DOHH2 (cell line): ENCODE measurements around the gene TBC1D22A.

ENCODE experiments used
- H3F3A ChIP-seq: fragments of 200-600 bp; sonication (generic), shearing (Covaris generic); 2 replicates; pipeline ENCODE4 v1.6.0; 2016; ENCODE audit warnings: antibody characterized with exemption, mild to moderate bottlenecking; ENCODE audit not compliant: control insufficient read depth, insufficient read depth
- H3K27ac ChIP-seq: fragments of 200-600 bp; sonication (generic); 2 replicates; pipeline ENCODE4 v1.5.1; 2014; ENCODE audit warnings: low read depth, mild to moderate bottlenecking, low read length, moderate library complexity
- H3K27me3 ChIP-seq: fragments of 200-600 bp; sonication (generic); 2 replicates; pipeline ENCODE4 v1.6.1; 2014; ENCODE audit warnings: mild to moderate bottlenecking, low read length, mixed read lengths; ENCODE audit not compliant: control insufficient read depth
- H3K36me3 ChIP-seq: fragments of 200-600 bp; sonication (generic); 2 replicates; pipeline ENCODE4 v1.6.1; 2014; ENCODE audit warnings: mild to moderate bottlenecking, low read length, moderate library complexity, mixed read lengths; ENCODE audit not compliant: control insufficient read depth
- H3K4me1 ChIP-seq: fragments of 200-600 bp; sonication (generic); 2 replicates; pipeline ENCODE4 v1.6.1; 2014; ENCODE audit warnings: mild to moderate bottlenecking, low read length, mixed read lengths; ENCODE audit not compliant: control insufficient read depth
- H3K4me2 ChIP-seq: fragments of 200-600 bp; sonication (generic); 2 replicates; pipeline ENCODE4 v1.6.0; 2014; ENCODE audit warnings: mild to moderate bottlenecking, low read length, moderate library complexity
- H3K4me3 ChIP-seq: fragments of 200-600 bp; sonication (generic); 2 replicates; pipeline ENCODE4 v1.5.1; 2014; ENCODE audit warnings: mild to moderate bottlenecking, low read length, mixed read lengths
- H3K79me2 ChIP-seq: fragments of 200-600 bp; sonication (generic); 2 replicates; pipeline ENCODE4 v1.6.1; 2014; ENCODE audit warnings: mild to moderate bottlenecking, low read length, mixed read lengths; ENCODE audit not compliant: control insufficient read depth
- H3K9me2 ChIP-seq: fragments of 200-600 bp; sonication (generic); replicated peaks from 2 replicates; pipeline ENCODE4 v1.6.1; 2014; ENCODE audit warnings: mild to moderate bottlenecking, low read length, mixed read lengths; ENCODE audit not compliant: control insufficient read depth
- H3K9me3 ChIP-seq: fragments of 200-600 bp; sonication (generic); 2 replicates; pipeline ENCODE4 v1.6.1; 2014; ENCODE audit warnings: antibody characterized with exemption, low read length, mixed read lengths; ENCODE audit not compliant: control insufficient read depth, insufficient read depth
- H4K20me1 ChIP-seq: fragments of 200-600 bp; sonication (generic); 2 replicates; pipeline ENCODE4 v1.6.0; 2014; ENCODE audit warnings: low read depth, mild to moderate bottlenecking, antibody characterized with exemption, low read length, moderate library complexity; ENCODE audit not compliant: control insufficient read depth, insufficient read depth
- EZH2phosphoT487 ChIP-seq: fragments of 200-600 bp; sonication (generic); IDR thresholded peaks from 2 replicates; pipeline ENCODE4 v1.6.1; 2017; ENCODE audit warnings: borderline replicate concordance, mild to moderate bottlenecking, antibody characterized with exemption, low read length, moderate library complexity, mixed read lengths
- TF ChIP-seq, protein P1 (sequence below): fragments of 200-600 bp; sonication (generic); IDR thresholded peaks from one replicate; pipeline ENCODE4 v1.5.1; 2014; ENCODE audit warnings: antibody characterized with exemption, mild to moderate bottlenecking, low read depth, low read length; ENCODE audit not compliant: poor library complexity, severe bottlenecking

Gene TBC1D22A

DNA sequence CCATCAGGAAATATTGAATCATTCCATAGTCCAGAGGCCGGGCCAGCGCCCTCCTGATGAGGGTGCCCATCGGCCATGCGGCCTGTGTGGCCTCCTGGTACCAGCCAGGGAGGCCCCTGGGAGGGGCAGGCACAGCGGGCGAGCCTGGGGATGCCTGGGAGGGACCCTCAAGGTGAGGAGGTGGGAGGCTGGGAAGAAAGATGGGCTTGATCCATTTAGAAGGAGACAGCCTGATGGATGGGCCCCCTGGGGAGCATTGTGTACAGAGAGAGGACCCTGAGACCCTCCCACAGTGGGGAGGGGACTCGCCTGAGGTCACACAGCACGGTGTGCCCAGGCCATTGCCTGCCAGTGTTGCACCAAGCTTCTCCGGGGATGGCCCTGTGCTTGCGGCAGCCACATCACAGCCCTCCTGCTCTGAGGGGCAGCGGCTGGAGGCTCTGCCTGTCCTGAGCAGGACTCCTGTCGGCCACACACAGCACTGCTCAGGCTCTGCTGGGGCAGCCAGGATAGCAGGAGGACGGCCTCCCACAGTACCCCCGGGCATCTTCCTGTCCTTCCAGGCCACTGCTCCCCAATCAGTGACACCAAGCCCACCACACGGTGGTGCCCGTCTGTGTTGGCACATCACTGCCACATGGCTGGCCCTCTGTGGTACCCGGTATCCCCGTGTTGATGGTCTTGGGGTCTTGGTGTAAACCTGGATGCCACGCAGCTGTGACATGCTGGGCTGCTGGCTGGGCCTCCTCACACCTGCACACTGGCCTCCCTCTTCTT, 290.0 kb downstream of the TBC1D22A start:
- no peaks in the 10 kb centered on the region; the same call in 1 of the 2 replicates for H3K79me2 ChIP-seq
- H3K27ac ChIP-seq: no peak overlapping the region
- H3K4me1 ChIP-seq: peaks cover 27% of the 10 kb centered on the region

DNA sequence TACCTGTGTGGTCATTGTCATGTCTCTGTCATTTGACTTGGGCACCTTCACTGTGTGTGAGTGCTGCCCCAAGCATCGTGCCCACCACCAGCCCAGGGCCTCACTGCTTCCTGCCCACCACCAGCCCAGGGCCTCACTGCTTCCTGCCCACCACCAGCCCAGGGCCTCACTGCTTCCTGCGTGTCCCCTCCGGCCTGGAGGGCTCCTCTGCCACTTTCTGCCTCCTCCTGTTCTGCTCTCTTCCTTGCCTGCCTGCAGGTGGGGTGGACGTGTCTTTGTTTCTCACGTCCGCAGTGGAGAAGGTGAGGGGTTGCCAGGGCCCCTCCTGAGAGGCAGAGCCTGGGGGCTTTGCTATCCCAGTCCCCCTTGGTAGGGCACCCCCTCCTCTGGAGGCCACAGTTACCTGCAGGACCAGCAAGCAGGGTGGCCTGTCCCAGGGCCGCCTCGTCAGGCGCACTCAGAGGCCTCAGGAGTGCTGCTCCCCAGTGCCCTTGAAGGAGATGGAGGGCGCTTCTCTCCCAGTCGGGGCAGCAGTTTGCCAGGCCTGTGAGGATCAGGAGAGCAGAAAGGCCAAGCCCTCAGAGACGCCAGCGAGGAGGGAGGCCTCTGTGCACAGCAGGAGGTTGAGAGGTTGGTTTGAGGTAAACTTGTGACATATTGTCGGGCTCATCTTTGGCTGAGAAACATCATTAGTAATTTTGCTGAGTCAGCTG, 290.7 kb downstream of the TBC1D22A start:
- H3K4me2 ChIP-seq: no peak overlapping the region
- TF ChIP-seq EZH2phosphoT487: no peak
- TF ChIP-seq, protein P1, sequence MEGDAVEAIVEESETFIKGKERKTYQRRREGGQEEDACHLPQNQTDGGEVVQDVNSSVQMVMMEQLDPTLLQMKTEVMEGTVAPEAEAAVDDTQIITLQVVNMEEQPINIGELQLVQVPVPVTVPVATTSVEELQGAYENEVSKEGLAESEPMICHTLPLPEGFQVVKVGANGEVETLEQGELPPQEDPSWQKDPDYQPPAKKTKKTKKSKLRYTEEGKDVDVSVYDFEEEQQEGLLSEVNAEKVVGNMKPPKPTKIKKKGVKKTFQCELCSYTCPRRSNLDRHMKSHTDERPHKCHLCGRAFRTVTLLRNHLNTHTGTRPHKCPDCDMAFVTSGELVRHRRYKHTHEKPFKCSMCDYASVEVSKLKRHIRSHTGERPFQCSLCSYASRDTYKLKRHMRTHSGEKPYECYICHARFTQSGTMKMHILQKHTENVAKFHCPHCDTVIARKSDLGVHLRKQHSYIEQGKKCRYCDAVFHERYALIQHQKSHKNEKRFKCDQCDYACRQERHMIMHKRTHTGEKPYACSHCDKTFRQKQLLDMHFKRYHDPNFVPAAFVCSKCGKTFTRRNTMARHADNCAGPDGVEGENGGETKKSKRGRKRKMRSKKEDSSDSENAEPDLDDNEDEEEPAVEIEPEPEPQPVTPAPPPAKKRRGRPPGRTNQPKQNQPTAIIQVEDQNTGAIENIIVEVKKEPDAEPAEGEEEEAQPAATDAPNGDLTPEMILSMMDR: no peak
- no peak overlapping the region for H3K4me3 ChIP-seq
- H3K9me3 ChIP-seq: no peaks in the 10 kb centered on the region
- no peak overlapping the region for H3K27ac ChIP-seq
- H3F3A ChIP-seq: no peaks in the 10 kb centered on the region
- no peaks in the 10 kb centered on the region for H4K20me1 ChIP-seq
- peaks cover 30% of the 10 kb centered on the region for H3K4me1 ChIP-seq
- H3K9me2 ChIP-seq: no peaks in the 10 kb centered on the region
- H3K36me3 ChIP-seq: peaks cover 22% of the 10 kb centered on the region
- H3K79me2 ChIP-seq: no peaks in the 10 kb centered on the region; the same call in 1 of the 2 replicates
- H3K27me3 ChIP-seq: no peaks in the 10 kb centered on the region

More for the DNA sequence above, 290.0 kb downstream of the TBC1D22A start:
- Histone ChIP-seq H3K9me3 (no peaks in the 10 kb centered on the region), H3K4me2 (no peak overlapping the region), H3K9me2 (no peaks in the 10 kb centered on the region), H3K27me3 (no peaks in the 10 kb centered on the region), H3F3A (no peaks in the 10 kb centered on the region), H4K20me1 (no peaks in the 10 kb centered on the region), H3K4me3 (no peak overlapping the region), H3K36me3 (peaks cover 19% of the 10 kb centered on the region)
- no peak for TF ChIP-seq EZH2phosphoT487
- TF ChIP-seq, protein P1: no peak

DNA sequence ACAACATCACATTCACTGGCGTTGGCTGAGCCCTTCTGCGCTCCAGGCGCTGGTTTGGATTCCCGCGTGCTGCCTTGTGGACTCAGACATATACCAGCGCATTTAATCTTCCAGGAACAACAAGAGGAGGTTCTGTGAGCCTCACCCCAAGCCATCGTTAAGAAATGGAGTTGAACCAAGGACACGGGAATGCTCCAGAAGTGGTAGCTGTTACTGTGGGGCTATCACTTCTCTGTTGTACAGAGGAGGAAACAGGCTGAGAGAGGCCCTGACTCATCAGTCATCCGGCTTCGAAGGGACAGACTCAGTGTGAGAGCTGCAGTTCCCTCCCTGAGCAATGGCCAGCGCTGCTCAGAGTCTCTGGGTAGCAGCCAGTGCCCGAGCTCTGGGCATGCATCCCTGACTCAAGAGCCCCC, 291.3 kb downstream of the TBC1D22A start:
- peaks cover 22% of the 10 kb centered on the region for H3K36me3 ChIP-seq
- no peaks in the 10 kb centered on the region for H3K9me3 ChIP-seq
- no peak for TF ChIP-seq EZH2phosphoT487
- TF ChIP-seq, protein P1: no peak
- no peaks in the 10 kb centered on the region; the same call in 1 of the 2 replicates for H3K79me2 ChIP-seq
- no peak overlapping the region for H3K4me3 ChIP-seq
- H3K27ac ChIP-seq: no peak overlapping the region
- H3F3A ChIP-seq: no peaks in the 10 kb centered on the region
- no peaks in the 10 kb centered on the region for H4K20me1 ChIP-seq
- H3K4me1 ChIP-seq: peaks cover 30% of the 10 kb centered on the region
- H3K27me3 ChIP-seq: no peaks in the 10 kb centered on the region
- H3K4me2 ChIP-seq: no peak overlapping the region
- no peaks in the 10 kb centered on the region for H3K9me2 ChIP-seq
